SK-N-SH (cell line): Measurements from ENCODE around the gene PARP15. TPM values are rescaled to one million over a fixed set of nuclear protein-coding genes. Genes with fewer than 3 reads are reported as not detected.

Source experiments
- CTCF ChIA-PET: fragments of 300-600, 350-600 bp; formaldehyde crosslinking; extraction: SDS; loops from one replicate; lab custom pipeline; 2021; lab: Yijun Ruan, JAX
- POLR2A ChIA-PET: fragments of 350-600 bp; sonication (Branson Sonifier 250); formaldehyde crosslinking; extraction: SDS; loops from one replicate; lab custom pipeline; 2020; ENCODE audit warnings: antibody characterized with exemption, inconsistent platforms; lab: Yijun Ruan, JAX
- DNase-seq: peaks from one replicate; pipeline ENCODE4 v3.0.0; 2012
- H2AFZ ChIP-seq: fragments of 200-600 bp; sonication (generic); 2 replicates; pipeline ENCODE4 v1.8.1; 2016; ENCODE audit warnings: antibody characterized with exemption, mild to moderate bottlenecking, low read depth
- H3F3A ChIP-seq: fragments of 200-600 bp; sonication (generic); replicated peaks from 2 replicates; pipeline ENCODE3; 2016; ENCODE audit warnings: antibody characterized with exemption, mild to moderate bottlenecking; ENCODE audit not compliant: insufficient read depth
- H3K27ac ChIP-seq, 2 experiments: fragments of 200-500 bp in 1 of 2; fragments of 200-600 bp in 1 of 2; sonication (Bioruptor generic) in 1 of 2; sonication (generic), shearing (Covaris generic) in 1 of 2; 2 replicates each; pipeline versions ENCODE4 v1.5.1 to v1.6.1; 2014 to 2016; ENCODE audit warnings: low read depth in 2 of 2, inconsistent platforms in 1 of 2, low read length in 1 of 2, mild to moderate bottlenecking in 1 of 2, mixed read lengths in 1 of 2
- H3K27me3 ChIP-seq: fragments of 200-600 bp; sonication (generic), shearing (Covaris generic); 2 replicates; pipeline ENCODE4 v1.6.1; 2016; ENCODE audit warnings: mixed run types; ENCODE audit not compliant: insufficient read depth
- H3K36me3 ChIP-seq, 2 experiments: fragments of 200-500 bp in 1 of 2; fragments of 200-600 bp in 1 of 2; sonication (Bioruptor generic) in 1 of 2; sonication (generic) in 1 of 2; replicated peaks in 1 of 2; 2 replicates each; pipeline versions ENCODE3 to v1.5.1; 2014 to 2016; ENCODE audit warnings: low read length in 1 of 2, mild to moderate bottlenecking in 1 of 2; ENCODE audit not compliant: insufficient read depth in 2 of 2, control insufficient read depth in 1 of 2
- H3K4me1 ChIP-seq, 2 experiments: fragments of 200-500 bp in 1 of 2; fragments of 200-600 bp in 1 of 2; sonication (Bioruptor generic) in 1 of 2; sonication (generic), shearing (Covaris generic) in 1 of 2; 2 replicates each; pipeline versions ENCODE4 v1.5.1 to v1.6.1; 2014 to 2016; ENCODE audit warnings: low read depth in 1 of 2, low read length in 1 of 2, mixed run types in 1 of 2; ENCODE audit not compliant: insufficient read depth in 2 of 2, control insufficient read depth in 1 of 2
- H3K4me2 ChIP-seq: fragments of 200-600 bp; sonication (generic), shearing (Covaris generic); 2 replicates; pipeline ENCODE4 v1.6.1; 2017; ENCODE audit warnings: mixed run types
- H3K4me3 ChIP-seq, 2 experiments: fragments of 200-500 bp in 1 of 2; fragments of 200-600 bp in 1 of 2; sonication (Bioruptor generic) in 1 of 2; sonication (generic), shearing (Covaris generic) in 1 of 2; 2 replicates each; pipeline versions ENCODE4 v1.5.1 to v1.8.1; 2014 to 2016; ENCODE audit warnings: low read depth in 2 of 2, inconsistent platforms in 1 of 2, low read length in 1 of 2, mild to moderate bottlenecking in 1 of 2, mixed read lengths in 1 of 2, moderate library complexity in 1 of 2
- H3K79me2 ChIP-seq: fragments of 200-600 bp; sonication (generic); 2 replicates; pipeline ENCODE4 v1.8.1; 2017; ENCODE audit warnings: mild to moderate bottlenecking; ENCODE audit not compliant: insufficient read depth
- H3K9ac ChIP-seq: fragments of 200-600 bp; sonication (generic); 2 replicates; pipeline ENCODE4 v1.6.1; 2017; ENCODE audit warnings: mixed run types
- H3K9me2 ChIP-seq: fragments of 200-600 bp; sonication (generic); 2 replicates; pipeline ENCODE4 v1.6.1; 2017; ENCODE audit warnings: mixed run types
- H3K9me3 ChIP-seq: fragments of 200-600 bp; sonication (generic); 2 replicates; pipeline ENCODE4 v1.6.1; 2017; ENCODE audit warnings: mixed run types, mild to moderate bottlenecking, moderate library complexity
- H4K20me1 ChIP-seq: fragments of 200-600 bp; sonication (generic); 2 replicates; pipeline ENCODE4 v1.6.1; 2017; ENCODE audit warnings: mild to moderate bottlenecking, mixed run types; ENCODE audit not compliant: insufficient read depth
- ELF1 ChIP-seq: IDR thresholded peaks from 2 replicates; pipeline ENCODE4 v1.4.0; 2012
- EP300 ChIP-seq, 2 experiments: IDR thresholded peaks; 2 replicates each; pipeline versions ENCODE4 v1.4.0 to v1.6.1; 2012; ENCODE audit warnings: borderline replicate concordance in 1 of 2, low read depth in 1 of 2, low read length in 1 of 2
- EZH2phosphoT487 ChIP-seq: fragments of 200-600 bp; sonication (generic); IDR thresholded peaks from 2 replicates; pipeline ENCODE4 v1.6.1; 2017; ENCODE audit warnings: low read depth, mixed run types, mild to moderate bottlenecking, antibody characterized with exemption, moderate library complexity, borderline replicate concordance
- GABPA ChIP-seq: IDR thresholded peaks from 2 replicates; pipeline ENCODE4 v1.4.0; 2012; ENCODE audit warnings: low read depth, mild to moderate bottlenecking
- JUND ChIP-seq: IDR thresholded peaks from 2 replicates; pipeline ENCODE4 v1.4.0; 2012
- MXI1 ChIP-seq: IDR thresholded peaks from 2 replicates; pipeline ENCODE4 v1.6.1; 2012; ENCODE audit warnings: mild to moderate bottlenecking, low read depth, low read length, improper control_type of control experiment
- NRF1 ChIP-seq: IDR thresholded peaks from 2 replicates; pipeline ENCODE4 v1.6.1; 2012; ENCODE audit warnings: low read depth, mild to moderate bottlenecking, low read length
- RAD21 ChIP-seq: IDR thresholded peaks from 2 replicates; pipeline ENCODE4 v1.6.1; 2012; ENCODE audit warnings: mild to moderate bottlenecking, low read length
- RCOR1 ChIP-seq: fragments of 150-350 bp; IDR thresholded peaks from 2 replicates; pipeline ENCODE4 v1.6.1; 2017; ENCODE audit warnings: antibody characterized with exemption, low read length
- RFX5 ChIP-seq: IDR thresholded peaks from 2 replicates; pipeline ENCODE4 v1.6.1; 2012; ENCODE audit warnings: mild to moderate bottlenecking, improper control_type of control experiment, low read length
- SIN3A ChIP-seq: IDR thresholded peaks from 2 replicates; pipeline ENCODE4 v1.6.1; 2012; ENCODE audit warnings: low read depth, mild to moderate bottlenecking, low read length, moderate library complexity, borderline replicate concordance
- TAF1 ChIP-seq: IDR thresholded peaks from 2 replicates; pipeline ENCODE4 v1.6.1; 2012; ENCODE audit warnings: low read depth, mild to moderate bottlenecking, low read length, moderate library complexity, borderline replicate concordance
- TEAD4 ChIP-seq: IDR thresholded peaks from 2 replicates; pipeline ENCODE4 v1.4.0; 2012; ENCODE audit warnings: mild to moderate bottlenecking, borderline replicate concordance; ENCODE audit not compliant: insufficient read depth
- USF1 ChIP-seq: IDR thresholded peaks from 2 replicates; pipeline ENCODE4 v1.4.0; 2012; ENCODE audit warnings: low read depth, borderline replicate concordance
- WGBS: methylation state at CpG from one replicate; pipeline ENCODE4 v1.1.6; 2017; ENCODE audit warnings: low lambda C conversion rate; 5-methylcytosine and 5-hydroxymethylcytosine counted together
- polyA plus RNA-seq, 3 experiments: library from polyadenylated mRNA; depleted of rRNA; stranded (reverse); fragments of >200 nt; gene quantifications; 2 replicates each; pipeline ENCODE4 v1.2.3, GENCODE V29; 2012
- TF ChIP-seq, protein P1 (sequence below): IDR thresholded peaks from 2 replicates; pipeline ENCODE4 v1.6.1; 2012; ENCODE audit warnings: mild to moderate bottlenecking, low read depth, low read length, moderate library complexity
- TF ChIP-seq, protein P2 (sequence below): fragments of 150-350 bp; IDR thresholded peaks from 2 replicates; pipeline ENCODE4 v1.6.1; 2016; ENCODE audit warnings: mild to moderate bottlenecking, low read depth, low read length
- TF ChIP-seq, protein P3 (sequence below): IDR thresholded peaks from 2 replicates; pipeline ENCODE4 v1.4.0; 2012; ENCODE audit warnings: low read depth

The PARP15 gene
- polyA plus RNA-seq, 1 of the 3 experiments (the other 2 are of a cell fraction): not detected

- no peaks in the 10 kb centered on the region for H3K9me2 ChIP-seq
- no peaks in the 10 kb centered on the region for H3K27me3 ChIP-seq
- H4K20me1 ChIP-seq: no peaks in the 10 kb centered on the region
- H3K4me2 ChIP-seq: no peak overlapping the region
- H3K4me3 ChIP-seq: no peak overlapping the region
- no peaks in the 10 kb centered on the region for H3K79me2 ChIP-seq
- H3K4me1 ChIP-seq: no peaks in the 10 kb centered on the region
- H2AFZ ChIP-seq: no peak overlapping the region
- ChIA-PET CTCF (interaction anchor here (0.5 to 7.2 kb wide), 3 partner anchors 122 to 287 kb away, joined by 3 to 84 read pairs (median 3); partner anchors contain the start of gene PARP14), POLR2A (no interaction called here)
- no peak for DNase-seq
- 92% methylated on average over 5 of the region's 5 CpGs for WGBS
- H3K9ac ChIP-seq: no peak overlapping the region
- no peaks in the 10 kb centered on the region for H3K9me3 ChIP-seq
- no peak overlapping the region for H3K27ac ChIP-seq
- TF ChIP-seq RAD21 (no peak), GABPA (no peak), RFX5 (no peak), ELF1 (no peak), USF1 (no peak), EP300 (IDR thresholded peaks at IDR 0.05; ENCODE audit: borderline replicate concordance in 1 of 2, low read depth in 1 of 2, low read length in 1 of 2) (no peak), JUND (no peak), MXI1 (no peak), TAF1 (no peak), SIN3A (no peak), EZH2phosphoT487 (no peak), NRF1 (no peak), RCOR1 (no peak), TEAD4 (no peak)
- TF ChIP-seq, protein P1, sequence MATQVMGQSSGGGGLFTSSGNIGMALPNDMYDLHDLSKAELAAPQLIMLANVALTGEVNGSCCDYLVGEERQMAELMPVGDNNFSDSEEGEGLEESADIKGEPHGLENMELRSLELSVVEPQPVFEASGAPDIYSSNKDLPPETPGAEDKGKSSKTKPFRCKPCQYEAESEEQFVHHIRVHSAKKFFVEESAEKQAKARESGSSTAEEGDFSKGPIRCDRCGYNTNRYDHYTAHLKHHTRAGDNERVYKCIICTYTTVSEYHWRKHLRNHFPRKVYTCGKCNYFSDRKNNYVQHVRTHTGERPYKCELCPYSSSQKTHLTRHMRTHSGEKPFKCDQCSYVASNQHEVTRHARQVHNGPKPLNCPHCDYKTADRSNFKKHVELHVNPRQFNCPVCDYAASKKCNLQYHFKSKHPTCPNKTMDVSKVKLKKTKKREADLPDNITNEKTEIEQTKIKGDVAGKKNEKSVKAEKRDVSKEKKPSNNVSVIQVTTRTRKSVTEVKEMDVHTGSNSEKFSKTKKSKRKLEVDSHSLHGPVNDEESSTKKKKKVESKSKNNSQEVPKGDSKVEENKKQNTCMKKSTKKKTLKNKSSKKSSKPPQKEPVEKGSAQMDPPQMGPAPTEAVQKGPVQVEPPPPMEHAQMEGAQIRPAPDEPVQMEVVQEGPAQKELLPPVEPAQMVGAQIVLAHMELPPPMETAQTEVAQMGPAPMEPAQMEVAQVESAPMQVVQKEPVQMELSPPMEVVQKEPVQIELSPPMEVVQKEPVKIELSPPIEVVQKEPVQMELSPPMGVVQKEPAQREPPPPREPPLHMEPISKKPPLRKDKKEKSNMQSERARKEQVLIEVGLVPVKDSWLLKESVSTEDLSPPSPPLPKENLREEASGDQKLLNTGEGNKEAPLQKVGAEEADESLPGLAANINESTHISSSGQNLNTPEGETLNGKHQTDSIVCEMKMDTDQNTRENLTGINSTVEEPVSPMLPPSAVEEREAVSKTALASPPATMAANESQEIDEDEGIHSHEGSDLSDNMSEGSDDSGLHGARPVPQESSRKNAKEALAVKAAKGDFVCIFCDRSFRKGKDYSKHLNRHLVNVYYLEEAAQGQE: no peak
- TF ChIP-seq, protein P2, sequence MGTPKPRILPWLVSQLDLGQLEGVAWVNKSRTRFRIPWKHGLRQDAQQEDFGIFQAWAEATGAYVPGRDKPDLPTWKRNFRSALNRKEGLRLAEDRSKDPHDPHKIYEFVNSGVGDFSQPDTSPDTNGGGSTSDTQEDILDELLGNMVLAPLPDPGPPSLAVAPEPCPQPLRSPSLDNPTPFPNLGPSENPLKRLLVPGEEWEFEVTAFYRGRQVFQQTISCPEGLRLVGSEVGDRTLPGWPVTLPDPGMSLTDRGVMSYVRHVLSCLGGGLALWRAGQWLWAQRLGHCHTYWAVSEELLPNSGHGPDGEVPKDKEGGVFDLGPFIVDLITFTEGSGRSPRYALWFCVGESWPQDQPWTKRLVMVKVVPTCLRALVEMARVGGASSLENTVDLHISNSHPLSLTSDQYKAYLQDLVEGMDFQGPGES: no peak
- TF ChIP-seq, protein P3, sequence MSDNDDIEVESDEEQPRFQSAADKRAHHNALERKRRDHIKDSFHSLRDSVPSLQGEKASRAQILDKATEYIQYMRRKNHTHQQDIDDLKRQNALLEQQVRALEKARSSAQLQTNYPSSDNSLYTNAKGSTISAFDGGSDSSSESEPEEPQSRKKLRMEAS: no peak
- no peaks in the 10 kb centered on the region for H3F3A ChIP-seq
- H3K36me3 ChIP-seq: peaks cover 3 to 33% of the 10 kb centered on the region in 2 experiments
Observed at GRCh38 chr3:122557356-122557755, 20.1 kb upstream of the PARP15 start.
